ENCODE data around the gene HIVEP3. TPM values are rescaled to one million over a fixed set of nuclear protein-coding genes. Genes with fewer than 3 reads are reported as not detected.

Gene HIVEP3
- total and polyA plus RNA-seq, 3 donors from 2014 or later: 4.8 to 7.3 (median 7.2) TPM

DNA sequence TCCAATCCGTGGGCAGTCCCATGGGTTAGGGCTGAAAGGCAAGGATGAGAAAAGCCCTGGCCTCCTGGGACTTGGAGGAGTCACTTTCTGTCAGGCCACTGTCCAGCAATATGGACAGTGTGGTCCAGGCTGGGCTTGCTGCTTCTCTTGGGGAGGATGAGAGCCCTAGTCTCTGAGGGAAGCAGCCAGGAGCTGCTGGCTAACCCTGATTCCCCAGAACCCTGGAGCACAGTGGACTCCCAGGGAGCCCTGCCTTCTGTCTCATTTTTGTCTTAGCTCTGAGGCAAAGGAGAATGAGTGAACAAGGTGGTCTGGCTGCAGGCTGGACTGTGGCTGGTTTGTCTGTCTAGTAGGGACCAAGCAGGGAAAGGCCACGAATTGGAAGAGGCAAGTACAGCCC lies 410.4 kb downstream of the HIVEP3 start:
- no peaks in the 10 kb centered on the region for H3K27me3 ChIP-seq
- no peaks in the 10 kb centered on the region for H3K9me3 ChIP-seq
- intact Hi-C loops (cut with DNase I; ENCODE audit: low total_unique reads): no loop called here
- DNase-seq: no peak
- WGBS, 2 donors: 90% methylated on average over 2 of the region's 2 CpGs; no CpG with 5 or more reads in 1 of the 2 donors
- no peak for TF ChIP-seq CTCF (IDR thresholded peaks at IDR 0.05)
- TF ChIP-seq POLR2A (IDR thresholded peaks at IDR 0.05): no peak
- H3K36me3 ChIP-seq (ENCODE audit: low read depth, missing control alignments): no peaks in the 10 kb centered on the region
- H3K4me3 ChIP-seq: no peak overlapping the region
- H3K4me1 ChIP-seq: no peaks in the 10 kb centered on the region
- no peak overlapping the region for H3K27ac ChIP-seq

DNA sequence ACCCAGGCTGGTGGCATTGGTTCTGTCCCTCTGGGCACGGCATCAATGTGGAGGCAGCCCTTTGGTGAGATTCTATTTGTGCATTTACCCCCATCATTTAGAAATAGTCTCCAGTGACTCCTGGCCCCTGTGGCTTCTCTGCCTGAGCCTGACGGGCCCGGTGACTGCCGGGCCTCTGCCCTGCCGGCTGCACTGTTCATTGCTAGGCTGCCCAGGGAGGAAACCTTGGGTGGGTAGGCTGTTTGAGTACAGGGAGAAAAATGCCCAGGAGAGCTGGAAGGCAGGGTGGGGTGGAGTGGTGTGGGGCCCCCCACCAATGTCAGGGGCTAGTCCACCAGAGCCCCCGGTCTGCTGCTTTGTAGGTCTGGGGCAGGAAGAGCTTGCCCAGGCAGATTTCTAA lies 410.9 kb downstream of the HIVEP3 start:
- DNase-seq: no peak
- H3K4me1 ChIP-seq: no peaks in the 10 kb centered on the region
- H3K27me3 ChIP-seq: no peaks in the 10 kb centered on the region
- H3K36me3 ChIP-seq (ENCODE audit: low read depth, missing control alignments): no peaks in the 10 kb centered on the region
- WGBS, 2 donors: 91 to 96% methylated on average over 6 of the region's 6 CpGs
- no peaks in the 10 kb centered on the region for H3K9me3 ChIP-seq
- intact Hi-C loops (cut with DNase I; ENCODE audit: low total_unique reads): no loop called here
- H3K27ac ChIP-seq: no peak overlapping the region
- H3K4me3 ChIP-seq: no peak overlapping the region
- no peak for TF ChIP-seq CTCF (IDR thresholded peaks at IDR 0.05)
- TF ChIP-seq POLR2A (IDR thresholded peaks at IDR 0.05): no peak

DNA sequence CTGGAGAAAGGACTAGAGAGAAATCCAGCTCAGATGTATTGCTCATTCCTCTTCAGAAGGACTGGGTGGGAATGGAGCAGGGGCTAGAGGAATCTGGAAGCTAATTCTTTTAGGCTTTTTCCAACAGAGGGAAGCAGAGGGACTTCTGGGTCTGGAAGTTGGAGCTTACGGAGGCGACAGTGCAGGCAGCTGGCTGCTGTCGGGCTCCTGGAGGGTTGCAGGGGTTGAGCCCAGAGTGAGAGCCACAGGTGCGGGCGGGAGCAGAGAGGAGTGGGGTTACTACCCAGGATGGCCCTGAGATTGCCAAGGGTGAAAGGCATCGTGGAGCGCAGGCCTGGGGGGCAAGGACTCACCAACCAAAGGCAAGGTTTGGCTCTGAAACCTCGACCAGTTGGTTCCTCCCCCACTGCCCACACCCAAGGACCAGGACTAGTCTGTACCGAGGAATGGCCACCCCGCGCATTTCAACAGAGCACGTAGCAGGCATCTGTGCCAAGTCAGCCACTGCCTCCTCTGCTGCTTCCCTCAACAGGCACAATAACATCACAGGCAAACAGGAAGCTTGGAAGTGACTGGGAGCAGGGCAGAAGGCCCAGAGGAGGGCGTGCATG lies 411.5 kb downstream of the HIVEP3 start:
- DNase-seq: no peak
- 82 to 84% methylated on average over 13 of the region's 13 CpGs for WGBS, 2 donors
- H3K27me3 ChIP-seq: no peaks in the 10 kb centered on the region
- no peak overlapping the region for H3K4me3 ChIP-seq
- intact Hi-C loops (cut with DNase I; ENCODE audit: low total_unique reads): no loop called here
- H3K4me1 ChIP-seq: no peaks in the 10 kb centered on the region
- no peaks in the 10 kb centered on the region for H3K36me3 ChIP-seq (ENCODE audit: low read depth, missing control alignments)
- no peaks in the 10 kb centered on the region for H3K9me3 ChIP-seq
- TF ChIP-seq CTCF (IDR thresholded peaks at IDR 0.05) (no peak), POLR2A (IDR thresholded peaks at IDR 0.05) (no peak)
- no peak overlapping the region for H3K27ac ChIP-seq

DNA sequence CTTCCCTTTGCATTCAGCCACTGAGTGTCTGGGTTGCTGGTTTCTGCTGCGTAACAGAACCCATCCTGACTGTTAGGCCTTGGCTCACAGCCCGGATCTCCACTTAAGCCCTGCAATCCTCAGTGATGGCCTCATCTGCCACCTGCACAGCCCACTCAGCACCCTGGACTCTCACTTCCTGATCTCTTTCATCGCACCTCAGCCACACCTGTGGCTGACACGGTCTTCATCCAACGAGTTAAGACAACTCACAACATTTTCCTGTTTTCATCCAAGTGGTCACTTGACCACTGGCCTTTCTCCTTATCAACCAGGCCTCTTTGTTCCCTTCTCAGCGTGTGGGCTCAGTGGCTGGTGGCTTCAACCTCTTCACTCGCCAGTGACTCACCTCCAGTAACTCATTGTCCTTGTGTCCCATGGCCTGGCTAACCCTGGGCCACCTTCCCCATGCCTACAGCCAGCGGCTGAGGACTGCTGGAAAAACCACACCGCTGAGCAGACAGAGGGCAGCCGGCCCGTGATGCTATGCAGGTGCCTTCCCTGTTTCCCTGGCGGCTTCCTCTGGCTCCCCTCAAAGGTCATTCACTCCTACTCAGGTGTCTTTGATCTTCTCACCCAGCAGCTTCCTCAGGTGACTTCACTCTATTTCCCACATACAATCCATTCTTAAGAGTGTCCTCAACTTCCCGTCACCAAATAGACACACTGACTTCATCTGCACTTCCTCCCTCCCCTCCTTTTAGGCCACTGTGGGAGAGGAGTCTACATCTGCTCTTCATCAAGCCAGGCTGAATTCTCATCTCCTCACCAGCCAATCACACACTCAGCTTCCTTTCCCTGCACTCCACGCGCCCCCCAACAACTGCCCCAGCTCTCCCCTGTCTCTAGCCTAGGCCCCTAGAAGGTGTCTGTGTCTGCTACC lies 414.3 kb downstream of the HIVEP3 start:
- WGBS, 2 donors: 89 to 93% methylated on average over 15 of the region's 15 CpGs
- no peaks in the 10 kb centered on the region for H3K9me3 ChIP-seq
- DNase-seq: no peak
- H3K4me3 ChIP-seq: no peak overlapping the region
- no peak for TF ChIP-seq POLR2A (IDR thresholded peaks at IDR 0.05)
- TF ChIP-seq CTCF (IDR thresholded peaks at IDR 0.05): no peak
- intact Hi-C loops (cut with DNase I; ENCODE audit: low total_unique reads): no loop called here
- H3K27ac ChIP-seq: no peak overlapping the region
- H3K27me3 ChIP-seq: no peaks in the 10 kb centered on the region
- H3K36me3 ChIP-seq (ENCODE audit: low read depth, missing control alignments): no peaks in the 10 kb centered on the region
- H3K4me1 ChIP-seq: peaks cover 7% of the 10 kb centered on the region
